ENCODE data around the gene CAPN5. TPM values are rescaled to one million over a fixed set of nuclear protein-coding genes. Genes with fewer than 3 reads are reported as not detected.

CAPN5 gene
- polyA plus RNA-seq, 1 experiment = 18.4 TPM

GRCh38 chr11:77124041-77124440 is 57.3 kb downstream of the CAPN5 start:
- ChIA-PET CTCF (no interaction called here), POLR2A (no interaction called here)
- Histone ChIP-seq H3K36me3 (ENCODE audit: control insufficient read depth, insufficient read depth, low read length) (peaks cover 12% of the 10 kb centered on the region), H3K27me3 (ENCODE audit: control insufficient read depth, insufficient read depth, low read length) (no peaks in the 10 kb centered on the region), H3K4me3 (ENCODE audit: low read depth, low read length) (no peak overlapping the region)
- TF ChIP-seq, protein P1, sequence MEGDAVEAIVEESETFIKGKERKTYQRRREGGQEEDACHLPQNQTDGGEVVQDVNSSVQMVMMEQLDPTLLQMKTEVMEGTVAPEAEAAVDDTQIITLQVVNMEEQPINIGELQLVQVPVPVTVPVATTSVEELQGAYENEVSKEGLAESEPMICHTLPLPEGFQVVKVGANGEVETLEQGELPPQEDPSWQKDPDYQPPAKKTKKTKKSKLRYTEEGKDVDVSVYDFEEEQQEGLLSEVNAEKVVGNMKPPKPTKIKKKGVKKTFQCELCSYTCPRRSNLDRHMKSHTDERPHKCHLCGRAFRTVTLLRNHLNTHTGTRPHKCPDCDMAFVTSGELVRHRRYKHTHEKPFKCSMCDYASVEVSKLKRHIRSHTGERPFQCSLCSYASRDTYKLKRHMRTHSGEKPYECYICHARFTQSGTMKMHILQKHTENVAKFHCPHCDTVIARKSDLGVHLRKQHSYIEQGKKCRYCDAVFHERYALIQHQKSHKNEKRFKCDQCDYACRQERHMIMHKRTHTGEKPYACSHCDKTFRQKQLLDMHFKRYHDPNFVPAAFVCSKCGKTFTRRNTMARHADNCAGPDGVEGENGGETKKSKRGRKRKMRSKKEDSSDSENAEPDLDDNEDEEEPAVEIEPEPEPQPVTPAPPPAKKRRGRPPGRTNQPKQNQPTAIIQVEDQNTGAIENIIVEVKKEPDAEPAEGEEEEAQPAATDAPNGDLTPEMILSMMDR (IDR thresholded peaks at IDR 0.05; ENCODE audit: insufficient read depth, low read depth, low read length) = no peak
- no peak for DNase-seq (ENCODE audit: low read depth)

GRCh38 chr11:77124488-77124887 is 57.7 kb downstream of the CAPN5 start:
- CTCF ChIA-PET = no interaction called here
- POLR2A ChIA-PET = no interaction called here
- TF ChIP-seq, protein P1 (IDR thresholded peaks at IDR 0.05; ENCODE audit: insufficient read depth, low read depth, low read length) = no peak
- Histone ChIP-seq H3K4me3 (ENCODE audit: low read depth, low read length) (no peak overlapping the region), H3K36me3 (ENCODE audit: control insufficient read depth, insufficient read depth, low read length) (peaks cover 11% of the 10 kb centered on the region), H3K27me3 (ENCODE audit: control insufficient read depth, insufficient read depth, low read length) (no peaks in the 10 kb centered on the region)
- no peak for DNase-seq (ENCODE audit: low read depth)

GRCh38 chr11:77125191-77125590 is 58.4 kb downstream of the CAPN5 start:
- no peak for DNase-seq (ENCODE audit: low read depth)
- peaks cover 10% of the 10 kb centered on the region for H3K36me3 ChIP-seq (ENCODE audit: control insufficient read depth, insufficient read depth, low read length)
- ChIA-PET CTCF (no interaction called here), POLR2A (no interaction called here)
- no peaks in the 10 kb centered on the region for H3K27me3 ChIP-seq (ENCODE audit: control insufficient read depth, insufficient read depth, low read length)
- no peak overlapping the region for H3K4me3 ChIP-seq (ENCODE audit: low read depth, low read length)
- TF ChIP-seq, protein P1 (IDR thresholded peaks at IDR 0.05; ENCODE audit: insufficient read depth, low read depth, low read length) = no peak

- ChIA-PET CTCF (interaction anchor here (2.5 to 9.7 kb wide), 5 partner anchors 12 to 493 kb away, joined by 30 to 167 read pairs (median 49); no protein-coding TSS in a partner anchor), POLR2A (no interaction called here)
- TF ChIP-seq, protein P1 (IDR thresholded peaks at IDR 0.05; ENCODE audit: insufficient read depth, low read depth, low read length) = no peak
- Histone ChIP-seq H3K27me3 (ENCODE audit: control insufficient read depth, insufficient read depth, low read length) (no peaks in the 10 kb centered on the region), H3K36me3 (ENCODE audit: control insufficient read depth, insufficient read depth, low read length) (peaks cover 10% of the 10 kb centered on the region), H3K4me3 (ENCODE audit: low read depth, low read length) (no peak overlapping the region)
- DNase-seq (ENCODE audit: low read depth) = no peak
Measured at GRCh38 chr11:77125695-77126094, 58.9 kb downstream of the CAPN5 start.

GRCh38 chr11:77126156-77126775 is 59.5 kb downstream of the CAPN5 start:
- H3K4me3 ChIP-seq (ENCODE audit: low read depth, low read length) = no peak overlapping the region
- ChIA-PET CTCF (interaction anchor here (0.6 to 9.7 kb wide), 34 partner anchors 10 to 1438 kb away, joined by 3 to 167 read pairs (median 6); no protein-coding TSS in a partner anchor), POLR2A (no interaction called here)
- DNase-seq (ENCODE audit: low read depth) = no peak
- TF ChIP-seq, protein P1 (IDR thresholded peaks at IDR 0.05; ENCODE audit: insufficient read depth, low read depth, low read length) = no peak
- peaks cover 8% of the 10 kb centered on the region for H3K36me3 ChIP-seq (ENCODE audit: control insufficient read depth, insufficient read depth, low read length)
- H3K27me3 ChIP-seq (ENCODE audit: control insufficient read depth, insufficient read depth, low read length) = no peaks in the 10 kb centered on the region
